Measurements from ENCODE around the gene DAP.

The DAP gene

DNA sequence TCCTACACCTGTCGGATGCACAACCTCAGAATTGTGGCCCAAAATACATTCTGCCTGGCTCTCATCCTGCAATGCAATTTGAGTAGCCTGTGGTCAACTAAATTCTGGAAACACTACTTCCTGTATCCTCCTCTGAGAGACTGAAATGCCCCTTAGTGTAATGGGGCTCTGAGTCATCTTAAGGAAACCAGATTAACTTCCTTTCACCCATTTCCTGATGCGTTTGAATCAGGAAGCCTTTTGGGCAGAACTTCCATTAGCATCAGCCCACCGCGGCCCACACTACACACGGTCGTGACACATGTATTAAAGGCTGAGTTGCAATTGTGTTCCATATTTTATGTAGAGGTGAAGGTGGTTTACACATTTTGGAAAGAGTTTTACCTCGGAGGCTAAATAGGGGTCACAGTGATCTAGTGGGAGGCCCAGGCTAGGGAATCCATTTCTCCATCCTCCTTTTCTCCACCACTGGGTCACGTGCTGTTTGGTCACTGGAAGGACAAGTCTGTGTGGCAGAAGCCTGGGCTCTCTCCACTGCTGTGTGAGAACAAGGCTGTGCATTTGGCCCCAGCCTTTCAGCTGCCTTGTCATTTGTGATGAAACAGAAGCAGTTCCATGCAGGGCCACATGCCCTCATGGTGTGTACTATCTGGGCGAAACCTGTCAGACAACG lies 55.9 kb downstream of the DAP start (continued):
- TF ChIP-seq, protein P1, sequence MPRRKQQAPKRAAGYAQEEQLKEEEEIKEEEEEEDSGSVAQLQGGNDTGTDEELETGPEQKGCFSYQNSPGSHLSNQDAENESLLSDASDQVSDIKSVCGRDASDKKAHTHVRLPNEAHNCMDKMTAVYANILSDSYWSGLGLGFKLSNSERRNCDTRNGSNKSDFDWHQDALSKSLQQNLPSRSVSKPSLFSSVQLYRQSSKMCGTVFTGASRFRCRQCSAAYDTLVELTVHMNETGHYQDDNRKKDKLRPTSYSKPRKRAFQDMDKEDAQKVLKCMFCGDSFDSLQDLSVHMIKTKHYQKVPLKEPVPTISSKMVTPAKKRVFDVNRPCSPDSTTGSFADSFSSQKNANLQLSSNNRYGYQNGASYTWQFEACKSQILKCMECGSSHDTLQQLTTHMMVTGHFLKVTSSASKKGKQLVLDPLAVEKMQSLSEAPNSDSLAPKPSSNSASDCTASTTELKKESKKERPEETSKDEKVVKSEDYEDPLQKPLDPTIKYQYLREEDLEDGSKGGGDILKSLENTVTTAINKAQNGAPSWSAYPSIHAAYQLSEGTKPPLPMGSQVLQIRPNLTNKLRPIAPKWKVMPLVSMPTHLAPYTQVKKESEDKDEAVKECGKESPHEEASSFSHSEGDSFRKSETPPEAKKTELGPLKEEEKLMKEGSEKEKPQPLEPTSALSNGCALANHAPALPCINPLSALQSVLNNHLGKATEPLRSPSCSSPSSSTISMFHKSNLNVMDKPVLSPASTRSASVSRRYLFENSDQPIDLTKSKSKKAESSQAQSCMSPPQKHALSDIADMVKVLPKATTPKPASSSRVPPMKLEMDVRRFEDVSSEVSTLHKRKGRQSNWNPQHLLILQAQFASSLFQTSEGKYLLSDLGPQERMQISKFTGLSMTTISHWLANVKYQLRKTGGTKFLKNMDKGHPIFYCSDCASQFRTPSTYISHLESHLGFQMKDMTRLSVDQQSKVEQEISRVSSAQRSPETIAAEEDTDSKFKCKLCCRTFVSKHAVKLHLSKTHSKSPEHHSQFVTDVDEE (CRISPR knock-in tag; IDR thresholded peaks at IDR 0.05), result no peak

DNA sequence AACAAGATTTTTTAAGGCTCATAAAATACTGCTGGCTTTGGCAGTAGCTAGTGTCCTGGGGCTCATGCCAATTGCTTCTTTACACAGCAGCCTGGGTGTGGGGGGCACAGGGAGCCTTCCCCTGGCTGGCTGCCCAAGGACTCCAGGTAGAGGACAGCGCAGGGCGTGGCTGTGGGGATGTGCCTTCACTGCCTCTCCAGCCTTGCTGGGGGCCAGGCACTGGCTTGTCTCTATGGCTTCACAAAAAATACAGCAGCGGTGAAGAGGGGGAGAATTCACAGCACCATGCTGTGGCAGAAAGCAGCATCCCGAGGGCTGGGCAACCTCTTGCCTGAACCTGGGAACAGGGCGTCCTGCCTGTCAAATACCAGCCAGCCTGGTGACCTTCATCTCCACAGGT lies 57.4 kb downstream of the DAP start:
- TF ChIP-seq SNAI2 (CRISPR knock-in tag; IDR thresholded peaks at IDR 0.05) (no peak), ZFP3 (CRISPR knock-in tag; IDR thresholded peaks at IDR 0.05) (no peak), BACH2 (CRISPR knock-in tag; IDR thresholded peaks at IDR 0.05; ENCODE audit: borderline replicate concordance) (no peak), ZNF70 (CRISPR knock-in tag; IDR thresholded peaks at IDR 0.05) (no peak), ZNF565 (CRISPR knock-in tag; conservative IDR thresholded peaks at IDR 0.05; ENCODE audit: low read depth) (no peak), ESRRG (CRISPR knock-in tag; IDR thresholded peaks at IDR 0.05) (no peak), ZFP30 (CRISPR knock-in tag; IDR thresholded peaks at IDR 0.05) (no peak), ZC3H10 (CRISPR knock-in tag; IDR thresholded peaks at IDR 0.05) (no peak), RARB (CRISPR knock-in tag; IDR thresholded peaks at IDR 0.05) (no peak), TCF4 (CRISPR knock-in tag; IDR thresholded peaks at IDR 0.05; ENCODE audit: borderline replicate concordance) (no peak), ARNTL (CRISPR knock-in tag; IDR thresholded peaks at IDR 0.05; ENCODE audit: borderline replicate concordance, low read depth) (no peak)
- no peak for ATAC-seq

DNA sequence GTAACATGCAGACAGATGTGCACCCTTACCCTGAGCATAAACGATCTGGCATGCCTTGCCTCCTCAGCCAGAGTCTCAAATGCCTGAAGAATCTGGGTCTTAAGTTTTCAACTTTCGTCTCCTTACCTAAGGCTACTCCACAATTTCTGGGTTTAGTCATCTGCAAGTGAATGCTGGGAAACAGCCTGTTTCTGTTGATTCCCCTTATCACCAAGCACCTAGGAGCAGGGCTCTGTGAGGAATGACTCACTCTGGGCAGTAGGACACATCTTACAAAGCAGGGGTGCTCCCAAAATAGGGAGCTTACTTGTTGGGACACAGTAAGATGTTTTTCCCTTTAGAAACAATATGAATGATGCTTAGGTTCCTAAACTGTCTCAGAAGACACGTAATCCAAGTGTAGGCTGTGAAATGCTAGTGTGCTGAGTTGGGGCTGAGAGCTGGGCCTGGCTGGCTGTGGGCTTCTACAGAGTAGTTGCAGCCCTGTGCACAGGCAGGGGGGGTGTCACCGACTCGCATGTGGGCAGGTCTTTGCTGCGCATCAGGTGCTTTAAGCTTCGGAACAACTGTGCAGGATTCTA lies 58.0 kb downstream of the DAP start:
- ATAC-seq, result no peak

DNA sequence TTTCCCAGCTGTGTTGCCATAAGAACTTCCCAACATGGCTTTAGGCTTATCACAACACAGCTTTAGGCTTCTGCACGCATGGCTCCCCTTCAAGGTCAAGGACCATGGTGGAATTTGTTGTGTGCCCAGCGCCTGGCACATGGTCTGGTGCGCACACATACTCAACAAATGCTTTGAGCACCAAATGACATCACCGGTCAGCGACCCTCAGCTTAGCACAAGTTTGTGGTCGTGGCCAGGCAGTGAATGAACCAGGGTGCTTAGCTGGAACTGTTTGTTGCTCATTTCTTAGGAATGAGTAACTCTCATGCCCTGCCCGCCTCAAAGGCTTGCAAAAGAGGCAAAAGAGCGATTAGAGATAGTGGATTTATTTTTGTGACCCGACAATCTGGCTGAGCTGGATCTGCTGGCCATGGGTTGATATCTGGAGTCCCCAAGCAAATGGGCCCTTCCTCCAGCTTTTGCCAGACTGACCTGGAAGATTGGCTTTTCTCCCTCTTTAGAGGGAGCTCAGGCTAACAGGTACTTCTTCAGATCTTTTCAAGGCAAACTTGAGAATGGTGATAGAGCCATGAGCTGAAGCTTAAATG lies 58.9 kb downstream of the DAP start:
- peak; percentile 49; the same call in 2 of the 3 replicates for ATAC-seq
- TF ChIP-seq GLIS3 (CRISPR knock-in tag; IDR thresholded peaks at IDR 0.05), result no peak
- 0 out of 2 replicates have a peak, but pooled peaks have one; percentile 40 for TF ChIP-seq ZFP3 (CRISPR knock-in tag; IDR thresholded peaks at IDR 0.05)
- TF ChIP-seq OSR1 (CRISPR knock-in tag; IDR thresholded peaks at IDR 0.05), result no peak
- no peak for TF ChIP-seq ZNF565 (CRISPR knock-in tag; conservative IDR thresholded peaks at IDR 0.05; ENCODE audit: low read depth)

More for the DNA sequence above, 58.0 kb downstream of the DAP start:
- TF ChIP-seq GLIS3 (CRISPR knock-in tag; IDR thresholded peaks at IDR 0.05), result no peak
- TF ChIP-seq TOX (CRISPR knock-in tag; IDR thresholded peaks at IDR 0.05; ENCODE audit: borderline replicate concordance), result no peak
- TF ChIP-seq ZFP3 (CRISPR knock-in tag; IDR thresholded peaks at IDR 0.05), result 0 out of 2 replicates have a peak, but pooled peaks have one; percentile 37
- TF ChIP-seq OSR1 (CRISPR knock-in tag; IDR thresholded peaks at IDR 0.05), result no peak
- no peak for TF ChIP-seq ZNF8 (CRISPR knock-in tag; IDR thresholded peaks at IDR 0.05)
- TF ChIP-seq TCF4 (CRISPR knock-in tag; IDR thresholded peaks at IDR 0.05; ENCODE audit: borderline replicate concordance), result no peak

DNA sequence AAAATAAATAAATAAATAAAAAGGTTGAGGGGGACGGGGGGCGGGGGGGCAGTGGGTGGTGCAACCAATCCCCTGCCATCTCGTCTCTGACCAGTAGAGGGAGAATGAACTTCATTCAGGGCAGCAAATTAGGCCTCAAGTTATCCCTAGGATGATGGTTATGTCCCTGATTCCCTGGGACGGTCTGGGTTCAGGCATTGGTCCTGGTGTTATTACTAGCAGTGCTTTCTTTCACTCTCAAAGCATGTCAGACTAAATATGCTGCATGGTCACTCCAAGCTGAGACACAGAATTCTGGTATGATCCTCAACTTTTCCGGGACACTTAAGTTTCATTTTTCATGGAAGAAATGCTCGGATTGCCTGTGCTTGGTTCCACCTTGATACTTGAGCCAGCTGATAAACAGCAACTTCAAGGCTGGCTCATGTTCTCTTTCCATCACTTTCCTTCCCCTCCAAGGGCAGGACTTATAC lies 59.4 kb downstream of the DAP start:
- ATAC-seq, result peak; percentile 59
- TF ChIP-seq CSDC2 (CRISPR knock-in tag; IDR thresholded peaks at IDR 0.05) (no peak), ARNTL (CRISPR knock-in tag; IDR thresholded peaks at IDR 0.05; ENCODE audit: borderline replicate concordance, low read depth) (no peak), BACH2 (CRISPR knock-in tag; IDR thresholded peaks at IDR 0.05; ENCODE audit: borderline replicate concordance) (no peak), ZFP3 (CRISPR knock-in tag; IDR thresholded peaks at IDR 0.05) (no peak), TOX (CRISPR knock-in tag; IDR thresholded peaks at IDR 0.05; ENCODE audit: borderline replicate concordance) (no peak), TCF4 (CRISPR knock-in tag; IDR thresholded peaks at IDR 0.05; ENCODE audit: borderline replicate concordance) (no peak)
- TF ChIP-seq, protein P1 (CRISPR knock-in tag; IDR thresholded peaks at IDR 0.05), result no peak

Data from SK-N-SH treated with all-trans-retinoic acid at 6 μM for 48 hours (cell line).